ENCODE data around the gene TRIM32.
"Not testable (repeated sequence)": the region's sequence is repeated elsewhere in the genome, so short reads cannot be mapped to it uniquely, and the experiment has no call there.

The TRIM32 gene

GRCh38 chr9:116674210-116674980 lies 12.7 kb upstream of the TRIM32 start:
- no peak for DNase-seq (ENCODE audit: low read depth in 3 of 3)

GRCh38 chr9:116683535-116683934 lies 3.6 kb upstream of the TRIM32 start:
- DNase-seq (ENCODE audit: low read depth in 3 of 3), result no peak

- no peak for DNase-seq (ENCODE audit: low read depth in 3 of 3)
These were observed 1.9 kb upstream of the TRIM32 start for GRCh38 chr9:116685166-116685565.

GRCh38 chr9:116686135-116686534 lies 970 bp upstream of the TRIM32 start:
- DNase-seq (ENCODE audit: low read depth in 3 of 3), result no peak

- DNase-seq (ENCODE audit: low read depth in 3 of 3), result no peak
These were observed 422 bp upstream of the TRIM32 start for GRCh38 chr9:116686693-116687073.

- DNase-seq (ENCODE audit: low read depth in 3 of 3), result no peak
These were observed 640 bp downstream of the TRIM32 start for GRCh38 chr9:116687754-116688135.

- no peak for DNase-seq (ENCODE audit: low read depth in 3 of 3)
These were observed 1.8 kb downstream of the TRIM32 start for GRCh38 chr9:116688806-116689485.

- DNase-seq (ENCODE audit: low read depth in 3 of 3), result no peak
These were observed 2.5 kb downstream of the TRIM32 start for GRCh38 chr9:116689486-116690032.

GRCh38 chr9:116690805-116691204 lies 3.7 kb downstream of the TRIM32 start:
- DNase-seq (ENCODE audit: low read depth in 3 of 3), result not testable (repeated sequence)

GRCh38 chr9:116691607-116692006 lies 4.5 kb downstream of the TRIM32 start:
- DNase-seq (ENCODE audit: low read depth in 3 of 3), result no peak

GRCh38 chr9:116692616-116693015 lies 5.5 kb downstream of the TRIM32 start:
- DNase-seq (ENCODE audit: low read depth in 3 of 3), result no peak

GRCh38 chr9:116693233-116693731 lies 6.2 kb downstream of the TRIM32 start:
- DNase-seq (ENCODE audit: low read depth in 3 of 3), result no peak

- DNase-seq (ENCODE audit: low read depth in 3 of 3), result no peak
These were observed 7.7 kb downstream of the TRIM32 start for GRCh38 chr9:116694785-116695291.

GRCh38 chr9:116695438-116695837 lies 8.3 kb downstream of the TRIM32 start:
- no peak for DNase-seq (ENCODE audit: low read depth in 3 of 3)

GRCh38 chr9:116697362-116697761 lies 10.3 kb downstream of the TRIM32 start:
- no peak for DNase-seq (ENCODE audit: low read depth in 3 of 3)

GRCh38 chr9:116697887-116698286 lies 10.8 kb downstream of the TRIM32 start:
- no peak for DNase-seq (ENCODE audit: low read depth in 3 of 3)

GRCh38 chr9:116700279-116700678 lies 13.2 kb downstream of the TRIM32 start:
- no peak for DNase-seq (ENCODE audit: low read depth in 3 of 3)

GRCh38 chr9:116700882-116701865 lies 14.1 kb downstream of the TRIM32 start:
- no peak for DNase-seq (ENCODE audit: low read depth in 3 of 3)

- no peak for DNase-seq (ENCODE audit: low read depth in 3 of 3)
These were observed 15.0 kb downstream of the TRIM32 start for GRCh38 chr9:116701940-116702642.

GRCh38 chr9:116703634-116704033 lies 16.5 kb downstream of the TRIM32 start:
- DNase-seq (ENCODE audit: low read depth in 3 of 3), result no peak

GRCh38 chr9:116704470-116704869 lies 17.4 kb downstream of the TRIM32 start:
- DNase-seq (ENCODE audit: low read depth in 3 of 3), result no peak
